Sigmoid colon (tissue), 7 donors: ENCODE results near the gene SARS2. TPM values are rescaled to one million over a fixed set of nuclear protein-coding genes. Genes with fewer than 3 reads are reported as not detected.

ENCODE experiments used
- DNase-seq: peaks from one replicate; pipeline ENCODE4 v3.0.0-alpha.2; 2019
- H3K27ac ChIP-seq, 4 donors: fragments of 200-600 bp; sonication (generic); one replicate each; pipeline ENCODE4 v1.5.1; 2016 to 2019; ENCODE audit warnings: mild to moderate bottlenecking in 1 of 4
- H3K27me3 ChIP-seq, 3 donors: fragments of 200-600 bp; sonication (generic); one replicate each; pipeline ENCODE4 v1.5.1; 2019; ENCODE audit warnings: mild to moderate bottlenecking in 1 of 3
- H3K36me3 ChIP-seq, 4 donors: fragments of 200-600 bp; sonication (generic); one replicate each; pipeline ENCODE4 v1.5.1; 2016 to 2019
- H3K4me1 ChIP-seq, 4 donors: fragments of 200-600 bp; sonication (generic); one replicate each; pipeline ENCODE4 v1.5.1; 2017 to 2019
- H3K4me3 ChIP-seq, 4 donors: fragments of 200-600 bp; sonication (generic); one replicate each; pipeline ENCODE4 v1.5.1; 2017 to 2019; ENCODE audit warnings: mild to moderate bottlenecking in 2 of 4, moderate library complexity in 1 of 4
- H3K9me3 ChIP-seq, 4 donors: fragments of 200-600 bp in 3 of 4; sonication (generic) in 3 of 4; one replicate each; pipeline versions ENCODE4 v1.5.1 to v1.6.1; 2013 to 2019
- CTCF ChIP-seq, 4 experiments: fragments of 450-650 bp in 3 of 4; fragments of 200-600 bp in 1 of 4; IDR thresholded peaks; one replicate each; pipeline ENCODE4 v1.5.1; 2016 to 2019; ENCODE audit warnings: antibody characterized with exemption in 4 of 4, mild to moderate bottlenecking in 3 of 4, moderate library complexity in 2 of 4
- EP300 ChIP-seq, 4 donors: sonication (generic); formaldehyde crosslinking; IDR thresholded peaks; one replicate each; pipeline ENCODE4 v1.6.1; 2017; ENCODE audit warnings: antibody characterized with exemption in 4 of 4
- POLR2A ChIP-seq, 2 donors: fragments of 450-650 bp; IDR thresholded peaks; one replicate each; pipeline ENCODE4 v1.6.1; 2016; ENCODE audit warnings: antibody characterized with exemption in 2 of 2, mild to moderate bottlenecking in 2 of 2, moderate library complexity in 2 of 2
- POLR2AphosphoS5 ChIP-seq, 4 donors: sonication (generic); formaldehyde crosslinking; IDR thresholded peaks; one replicate each; pipeline ENCODE4 v1.6.1; 2017; ENCODE audit warnings: antibody characterized with exemption in 4 of 4
- WGBS, 2 donors: extraction: QIAGEN DNeasy Blood & Tissue Kit; methylation state at CpG; one replicate each; pipeline ENCODE4 v1.1.7; 2013; 5-methylcytosine and 5-hydroxymethylcytosine counted together
- intact Hi-C: fragments of 100-400 bp; cut with DNase I; formaldehyde crosslinking; loops from one replicate; pipeline ENCODE4 v1.15.1; 2023
- polyA plus RNA-seq, 3 donors: library from polyadenylated mRNA; stranded (reverse); fragments of 200-250 nt; gene quantifications; one replicate each; pipeline ENCODE4 v1.2.3, GENCODE V29; 2013
- total RNA-seq, 4 donors: library from RNA; depleted of rRNA; stranded (reverse); fragments of >200 nt; gene quantifications; one replicate each; pipeline ENCODE4 v1.1.0, GENCODE V29; 2016
- donor health status: healthy with polysubstance abuse.
- donor health status: Bipolar disorder and iron deficiency.
- donor health status: healthy.

SARS2 gene
- total and polyA plus RNA-seq, 7 donors: 7.4 to 38.9 (median 15.3) TPM

- no peak for TF ChIP-seq POLR2A (IDR thresholded peaks at IDR 0.05)
- no peak for TF ChIP-seq EP300 (IDR thresholded peaks at IDR 0.05)
- TF ChIP-seq CTCF (IDR thresholded peaks at IDR 0.05): no peak
- TF ChIP-seq POLR2AphosphoS5 (IDR thresholded peaks at IDR 0.05): no peak
- no peak for DNase-seq
- intact Hi-C loops: no loop called here
- H3K4me1 ChIP-seq: peaks cover 0 to 11% (median 10%) of the 10 kb centered on the region in 4 donors
- H3K9me3 ChIP-seq: no peaks in the 10 kb centered on the region
- WGBS, 2 donors: 31 to 62% methylated on average over 13 of the region's 13 CpGs
- H3K4me3 ChIP-seq: no peak overlapping the region
- no peaks in the 10 kb centered on the region for H3K27me3 ChIP-seq
- H3K27ac ChIP-seq: no peak overlapping the region
- peaks cover 0 to 13% (median 0%) of the 10 kb centered on the region in 4 donors for H3K36me3 ChIP-seq
Measured at GRCh38 chr19:38952395-38953165, 22.0 kb upstream of the SARS2 start.

GRCh38 chr19:38951187-38951586 lies 20.6 kb upstream of the SARS2 start:
- intact Hi-C loops: no loop called here
- Histone ChIP-seq H3K9me3 (no peaks in the 10 kb centered on the region), H3K4me1 (peaks cover 0 to 11% (median 10%) of the 10 kb centered on the region in 4 donors), H3K4me3 (no peak overlapping the region), H3K27ac (no peak overlapping the region), H3K36me3 (peaks cover 0 to 13% (median under 1%) of the 10 kb centered on the region in 4 donors), H3K27me3 (no peaks in the 10 kb centered on the region)
- DNase-seq: no peak
- no peak for TF ChIP-seq POLR2A (IDR thresholded peaks at IDR 0.05)
- no peak for TF ChIP-seq POLR2AphosphoS5 (IDR thresholded peaks at IDR 0.05)
- no peak for TF ChIP-seq EP300 (IDR thresholded peaks at IDR 0.05)
- no peak for TF ChIP-seq CTCF (IDR thresholded peaks at IDR 0.05)
- 54 to 80% methylated on average over 3 of the region's 3 CpGs for WGBS, 2 donors

- Histone ChIP-seq H3K27me3 (no peaks in the 10 kb centered on the region), H3K4me1 (peaks cover 0 to 11% (median 10%) of the 10 kb centered on the region in 4 donors), H3K4me3 (peak overlapping the region; percentile 14 to 48 (median 39)), H3K9me3 (no peaks in the 10 kb centered on the region), H3K27ac (peak overlapping the region in 2 of 4 donors; percentile 5 to 23), H3K36me3 (peaks cover 0 to 16% (median 3%) of the 10 kb centered on the region in 4 donors)
- WGBS, 2 donors: 8 to 15% methylated on average over 72 of the region's 72 CpGs
- peak; percentile 90 for DNase-seq
- intact Hi-C loops: no loop called here
- TF ChIP-seq CTCF (IDR thresholded peaks at IDR 0.05): no peak
- no peak for TF ChIP-seq EP300 (IDR thresholded peaks at IDR 0.05)
- no peak for TF ChIP-seq POLR2AphosphoS5 (IDR thresholded peaks at IDR 0.05)
- no peak for TF ChIP-seq POLR2A (IDR thresholded peaks at IDR 0.05)
Measured at GRCh38 chr19:38949580-38950367, 19.2 kb upstream of the SARS2 start.

GRCh38 chr19:38946229-38947010 lies 15.9 kb upstream of the SARS2 start:
- WGBS, 2 donors: 54 to 86% methylated on average over 11 of the region's 11 CpGs
- Histone ChIP-seq H3K4me3 (no peak overlapping the region), H3K27ac (no peak overlapping the region), H3K9me3 (no peaks in the 10 kb centered on the region), H3K4me1 (peaks cover 0 to 11% (median 10%) of the 10 kb centered on the region in 4 donors), H3K36me3 (peaks cover 0 to 23% (median 3%) of the 10 kb centered on the region in 4 donors), H3K27me3 (no peaks in the 10 kb centered on the region)
- TF ChIP-seq CTCF (IDR thresholded peaks at IDR 0.05): no peak
- TF ChIP-seq POLR2AphosphoS5 (IDR thresholded peaks at IDR 0.05): no peak
- no peak for TF ChIP-seq EP300 (IDR thresholded peaks at IDR 0.05)
- TF ChIP-seq POLR2A (IDR thresholded peaks at IDR 0.05): no peak
- intact Hi-C loops: no loop called here
- DNase-seq: no peak
